GM10847 (cell line): ENCODE data around the gene TRPT1.

ENCODE experiments used
- POLR2A ChIP-seq: IDR thresholded peaks from 2 replicates; pipeline ENCODE4 v1.6.1; 2011; ENCODE audit not compliant: insufficient read length; ENCODE audit errors: extremely low read depth

Gene TRPT1

GRCh38 chr11:64229744-64230170 lies 3.8 kb upstream of the TRPT1 start:
- TF ChIP-seq POLR2A = no peak

DNA sequence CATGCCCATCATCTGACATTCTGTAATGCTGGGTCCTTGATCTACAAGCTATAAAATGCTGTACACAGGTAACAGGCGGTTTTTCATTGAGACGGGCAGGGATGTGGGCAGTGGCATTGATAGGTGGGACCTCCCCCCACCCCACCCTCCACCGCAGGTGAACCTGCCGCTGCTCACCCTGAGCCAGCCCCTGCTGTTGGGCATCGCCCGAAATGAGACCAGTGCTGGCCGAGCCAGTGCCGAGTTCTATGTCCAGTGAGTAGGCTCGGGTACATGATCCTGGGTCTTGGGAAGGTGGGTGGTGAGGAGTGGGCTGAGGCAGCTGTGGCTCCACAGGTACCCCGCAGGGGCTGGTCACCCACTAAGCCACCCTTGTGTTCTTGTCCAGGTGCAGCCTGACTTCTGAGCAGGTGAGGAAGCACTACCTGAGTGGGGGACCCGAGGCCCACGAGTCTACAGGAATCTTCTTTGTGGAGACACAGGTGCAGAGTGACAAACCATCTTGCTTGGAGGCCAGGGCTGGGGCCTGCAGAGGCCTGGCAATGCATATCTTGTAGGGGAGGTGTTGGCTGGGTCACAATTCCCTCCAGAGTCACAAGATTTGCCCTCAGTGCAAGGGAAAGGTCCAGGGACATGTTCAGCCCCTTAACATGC lies 3.2 kb upstream of the TRPT1 start:
- TF ChIP-seq POLR2A = no peak

DNA sequence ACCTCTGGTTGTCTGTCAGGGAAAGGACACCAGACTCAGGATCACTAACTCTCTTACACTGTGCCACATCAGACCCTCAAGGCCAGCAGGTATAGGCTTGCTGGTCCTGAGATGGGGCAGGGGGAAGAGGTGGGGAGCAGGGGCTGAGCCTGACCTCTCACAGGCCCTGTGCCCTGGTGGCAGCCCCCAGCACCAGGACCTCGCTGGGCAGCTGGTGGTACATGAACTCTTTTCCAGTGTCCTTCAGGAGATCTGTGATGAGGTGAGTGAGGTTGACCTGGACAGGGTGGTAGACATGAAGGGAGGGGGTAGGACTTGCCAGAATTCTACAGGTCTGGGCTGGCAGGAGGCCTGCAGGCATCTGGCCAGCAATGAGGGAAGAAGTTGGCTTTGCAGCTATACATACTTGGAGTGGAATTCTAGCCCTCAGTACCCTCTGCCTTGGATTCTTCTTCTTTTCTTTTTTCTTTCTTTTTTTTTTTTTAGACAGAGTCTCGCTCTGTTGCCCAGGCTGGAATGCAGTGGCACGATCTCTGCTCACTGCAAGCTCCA lies 1.5 kb upstream of the TRPT1 start:
- no peak for TF ChIP-seq POLR2A

DNA sequence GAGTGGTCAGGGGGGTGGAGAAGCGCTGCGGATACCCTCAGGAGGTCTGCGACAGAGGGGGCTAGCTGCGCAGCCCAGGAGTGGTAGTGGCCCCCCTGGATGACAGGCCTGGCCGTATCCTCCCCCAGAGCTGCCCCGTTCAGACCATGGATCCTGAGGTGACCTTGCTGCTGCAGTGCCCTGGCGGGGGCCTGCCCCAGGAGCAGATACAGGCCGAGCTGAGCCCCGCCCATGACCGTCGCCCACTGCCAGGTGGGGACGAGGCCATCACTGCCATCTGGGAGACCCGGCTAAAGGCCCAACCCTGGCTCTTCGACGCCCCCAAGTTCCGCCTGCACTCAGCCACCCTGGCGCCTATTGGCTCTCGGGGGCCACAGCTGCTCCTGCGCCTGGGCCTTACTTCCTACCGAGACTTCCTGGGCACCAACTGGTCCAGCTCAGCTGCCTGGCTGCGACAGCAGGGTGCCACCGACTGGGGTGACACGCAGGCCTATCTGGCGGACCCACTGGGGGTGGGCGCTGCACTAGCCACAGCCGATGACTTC lies 593 bp upstream of the TRPT1 start:
- TF ChIP-seq POLR2A = peak; percentile 43

DNA sequence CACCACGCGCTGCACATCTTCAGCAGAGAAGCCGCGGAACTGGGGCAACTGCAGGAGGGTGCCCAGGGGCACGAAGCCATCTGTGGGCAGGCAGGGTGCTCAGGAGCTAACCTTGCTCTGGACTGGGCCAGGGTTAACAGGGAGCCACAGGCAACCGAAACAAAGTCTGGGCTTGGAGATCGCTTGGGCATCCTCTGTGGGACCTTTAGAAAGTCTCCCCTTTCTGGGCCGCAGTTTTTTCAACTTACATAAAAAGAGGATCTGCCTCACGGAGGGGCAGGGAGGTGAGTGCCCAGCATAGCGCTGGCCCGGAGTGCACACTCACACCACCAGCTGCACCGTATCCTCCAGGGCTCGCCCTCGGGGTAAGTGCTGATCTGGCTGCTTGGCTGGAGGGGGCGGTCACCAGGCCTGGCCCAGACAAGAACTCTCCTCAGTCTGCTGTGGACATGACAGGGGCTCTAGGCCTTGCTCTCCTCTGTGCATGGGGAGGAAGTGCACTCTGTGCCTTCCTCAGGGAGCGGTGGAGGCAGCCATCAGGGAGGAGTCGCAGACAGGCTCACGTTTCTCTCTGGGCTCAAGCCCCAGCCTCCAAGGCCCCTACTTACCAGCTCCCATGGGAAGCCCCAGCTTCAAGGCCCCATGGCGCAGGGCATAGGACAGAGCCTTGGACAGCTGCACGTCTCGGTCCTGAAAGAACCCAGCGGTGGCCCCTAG lies 937 bp downstream of the TRPT1 start:
- TF ChIP-seq POLR2A = no peak

GRCh38 chr11:64224151-64224890 lies 1.7 kb downstream of the TRPT1 start:
- TF ChIP-seq POLR2A = peak; percentile 23

DNA sequence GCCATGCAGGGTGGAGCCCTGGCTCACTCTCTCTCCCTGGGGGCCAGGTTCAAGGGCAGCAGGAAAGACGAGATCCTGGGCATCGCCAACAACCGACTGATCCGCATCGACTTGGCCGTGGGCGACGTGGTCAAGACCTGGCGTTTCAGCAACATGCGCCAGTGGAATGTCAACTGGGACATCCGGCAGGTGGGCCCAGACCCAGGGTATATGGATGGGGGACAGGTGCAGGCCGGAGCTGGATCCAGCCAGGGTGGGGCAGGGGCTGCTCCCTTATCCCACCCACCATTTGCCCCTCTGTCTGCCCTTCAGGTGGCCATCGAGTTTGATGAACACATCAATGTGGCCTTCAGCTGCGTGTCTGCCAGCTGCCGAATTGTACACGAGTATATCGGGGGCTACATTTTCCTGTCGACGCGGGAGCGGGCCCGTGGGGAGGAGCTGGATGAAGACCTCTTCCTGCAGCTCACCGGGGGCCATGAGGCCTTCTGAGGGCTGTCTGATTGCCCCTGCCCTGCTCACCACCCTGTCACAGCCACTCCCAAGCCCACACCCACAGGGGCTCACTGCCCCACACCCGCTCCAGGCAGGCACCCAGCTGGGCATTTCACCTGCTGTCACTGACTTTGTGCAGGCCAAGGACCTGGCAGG lies 2.9 kb downstream of the TRPT1 start:
- peak; percentile 13 for TF ChIP-seq POLR2A

DNA sequence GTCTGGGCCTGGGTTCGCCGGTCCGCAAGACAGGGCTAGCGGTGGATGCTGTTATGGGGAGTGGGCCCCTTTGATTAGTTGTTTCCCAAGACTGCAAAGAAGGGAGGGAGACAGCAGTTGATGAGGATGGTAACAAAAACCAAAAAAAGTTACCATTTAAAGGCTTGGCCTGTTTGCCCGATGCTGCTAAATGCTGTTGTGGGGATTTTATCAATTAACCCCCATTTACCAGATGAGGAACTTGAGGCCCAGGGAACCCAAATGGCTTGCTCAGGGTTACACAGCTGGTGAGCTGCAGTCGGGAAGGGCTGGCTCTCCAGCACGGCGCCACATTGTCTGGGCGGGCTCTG lies 3.4 kb downstream of the TRPT1 start:
- no peak for TF ChIP-seq POLR2A

DNA sequence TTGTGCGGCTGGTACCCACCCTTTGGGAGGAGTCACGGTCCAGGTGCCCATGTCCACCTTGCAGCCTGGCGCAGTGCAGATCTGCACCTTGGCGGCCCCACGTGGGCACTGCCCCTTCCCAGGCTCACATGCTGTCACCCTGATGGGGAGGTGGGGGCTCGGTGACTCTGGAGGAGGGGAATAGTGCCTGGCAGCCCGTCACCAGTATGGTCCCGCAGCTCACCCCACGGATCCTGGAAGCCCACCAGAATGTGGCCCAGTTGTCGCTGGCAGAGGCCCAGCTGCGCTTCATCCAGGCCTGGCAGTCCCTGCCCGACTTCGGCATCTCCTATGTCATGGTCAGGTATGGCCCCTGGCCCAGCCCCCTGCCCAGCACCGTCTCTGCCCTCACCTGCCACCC lies 5.2 kb downstream of the TRPT1 start:
- no peak for TF ChIP-seq POLR2A

DNA sequence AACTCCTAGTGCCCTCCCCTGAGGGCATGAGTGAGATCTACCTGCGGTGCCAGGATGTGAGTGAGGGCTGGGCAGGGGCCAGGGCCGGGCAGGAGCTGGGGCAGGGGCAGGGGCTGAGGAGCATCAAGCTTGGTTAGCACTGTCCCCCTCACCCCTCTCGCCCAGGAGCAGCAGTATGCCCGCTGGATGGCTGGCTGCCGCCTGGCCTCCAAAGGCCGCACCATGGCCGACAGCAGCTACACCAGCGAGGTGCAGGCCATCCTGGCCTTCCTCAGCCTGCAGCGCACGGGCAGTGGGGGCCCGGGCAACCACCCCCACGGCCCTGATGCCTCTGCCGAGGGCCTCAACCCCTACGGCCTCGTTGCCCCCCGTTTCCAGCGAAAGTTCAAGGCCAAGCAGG lies 5.7 kb downstream of the TRPT1 start:
- no peak for TF ChIP-seq POLR2A

DNA sequence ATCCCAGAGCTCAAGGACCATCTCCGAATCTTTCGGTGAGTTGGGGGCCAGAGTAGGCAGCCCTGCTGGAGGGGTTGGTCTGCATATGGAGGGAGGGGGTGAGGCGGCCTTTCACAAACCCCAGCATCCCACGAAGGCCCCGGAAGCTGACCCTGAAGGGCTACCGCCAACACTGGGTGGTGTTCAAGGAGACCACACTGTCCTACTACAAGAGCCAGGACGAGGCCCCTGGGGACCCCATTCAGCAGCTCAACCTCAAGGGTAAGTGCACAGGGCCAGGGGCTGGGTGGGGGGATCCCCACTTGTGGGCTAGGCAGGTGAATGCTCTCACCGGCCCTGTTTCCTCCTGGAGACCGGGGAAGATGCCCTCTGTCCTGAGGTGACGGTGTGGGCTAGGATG lies 6.2 kb downstream of the TRPT1 start:
- no peak for TF ChIP-seq POLR2A

- TF ChIP-seq POLR2A = no peak
Observed at GRCh38 chr11:64219354-64219684, 6.7 kb downstream of the TRPT1 start.

DNA sequence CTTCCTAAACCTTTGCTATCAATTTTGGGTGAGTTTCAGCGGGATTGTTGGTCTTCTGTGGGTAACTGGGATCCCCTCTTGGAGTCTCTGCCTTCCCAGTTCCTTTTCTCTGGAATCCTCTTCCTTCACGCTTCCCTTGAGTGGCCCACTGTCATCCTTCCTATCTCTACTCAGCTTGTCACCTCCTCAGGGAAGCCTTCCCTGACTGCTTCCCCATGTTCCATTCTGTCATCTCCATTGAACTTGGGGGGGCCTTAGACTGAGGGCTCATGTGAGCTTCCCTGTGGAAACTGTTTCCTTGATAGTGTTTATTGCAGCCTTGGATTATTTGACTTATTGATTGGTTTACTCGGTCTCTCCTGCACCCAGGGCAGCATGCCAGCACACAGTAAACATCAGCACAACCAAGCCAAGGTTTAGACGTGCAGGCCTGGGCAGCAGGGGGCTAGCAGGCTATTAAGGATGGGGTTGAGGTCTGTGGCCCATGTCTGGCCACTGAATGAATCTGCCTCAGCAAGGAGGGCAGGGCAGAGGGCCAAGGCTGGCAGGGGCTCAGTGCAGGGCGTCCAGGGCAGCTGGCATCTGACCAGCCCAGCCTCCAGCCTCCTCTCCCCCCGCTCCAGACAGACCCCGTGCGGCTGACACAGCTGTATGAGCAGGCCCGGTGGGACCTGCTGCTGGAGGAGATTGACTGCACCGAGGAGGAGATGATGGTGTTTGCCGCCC lies 7.2 kb downstream of the TRPT1 start:
- TF ChIP-seq POLR2A = no peak

DNA sequence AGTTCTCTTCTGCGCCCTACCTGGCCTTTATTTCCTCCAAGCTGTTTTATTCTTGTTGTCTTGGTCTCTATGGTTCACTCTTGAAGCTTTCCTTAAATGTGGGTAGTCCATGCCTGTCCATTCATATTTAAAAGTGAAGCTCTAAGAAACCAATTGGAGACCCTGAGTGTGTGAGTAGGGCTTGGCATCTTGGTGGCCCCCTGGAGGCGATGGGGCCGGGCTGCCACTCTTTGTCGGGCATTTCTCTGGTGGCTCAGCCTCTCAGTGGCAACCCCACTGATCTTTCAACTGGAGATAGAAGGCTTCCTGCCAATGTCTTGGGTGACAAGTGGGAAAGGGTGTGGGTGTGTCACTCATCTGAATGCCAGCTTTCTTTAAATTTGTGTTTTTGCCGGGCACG lies 9.1 kb downstream of the TRPT1 start:
- no peak for TF ChIP-seq POLR2A
